GM19099 (cell line): ENCODE measurements around the gene ZNF609.

Source experiments
- POLR2A ChIP-seq: IDR thresholded peaks from 3 replicates; pipeline ENCODE4 v1.6.1; 2011; ENCODE audit warnings: low read depth; ENCODE audit not compliant: insufficient read length; ENCODE audit errors: extremely low read depth

ZNF609 gene

GRCh38 chr15:64634576-64635498 is 174.5 kb downstream of the ZNF609 start:
- no peak for TF ChIP-seq POLR2A

GRCh38 chr15:64635499-64636495 is 175.4 kb downstream of the ZNF609 start:
- no peak for TF ChIP-seq POLR2A

- TF ChIP-seq POLR2A: no peak
Measured at GRCh38 chr15:64636556-64636955, 176.2 kb downstream of the ZNF609 start.

- no peak for TF ChIP-seq POLR2A
Measured at GRCh38 chr15:64637412-64637811, 177.0 kb downstream of the ZNF609 start.

GRCh38 chr15:64640146-64640871 is 179.9 kb downstream of the ZNF609 start:
- TF ChIP-seq POLR2A: no peak

- TF ChIP-seq POLR2A: no peak
Measured at GRCh38 chr15:64642875-64643274, 182.5 kb downstream of the ZNF609 start.

GRCh38 chr15:64643685-64644084 is 183.3 kb downstream of the ZNF609 start:
- TF ChIP-seq POLR2A: no peak

- no peak for TF ChIP-seq POLR2A
Measured at GRCh38 chr15:64645995-64646394, 185.6 kb downstream of the ZNF609 start.

GRCh38 chr15:64647367-64647766 is 187.0 kb downstream of the ZNF609 start:
- TF ChIP-seq POLR2A: no peak

- TF ChIP-seq POLR2A: no peak
Measured at GRCh38 chr15:64650552-64650951, 190.2 kb downstream of the ZNF609 start.

GRCh38 chr15:64651601-64652191 is 191.3 kb downstream of the ZNF609 start:
- TF ChIP-seq POLR2A: no peak

- TF ChIP-seq POLR2A: no peak
Measured at GRCh38 chr15:64653757-64654156, 193.4 kb downstream of the ZNF609 start.

- TF ChIP-seq POLR2A: no peak
Measured at GRCh38 chr15:64656508-64656907, 196.1 kb downstream of the ZNF609 start.

- TF ChIP-seq POLR2A: no peak
Measured at GRCh38 chr15:64665179-64665578, 204.8 kb downstream of the ZNF609 start.

GRCh38 chr15:64667736-64668161 is 207.4 kb downstream of the ZNF609 start:
- no peak for TF ChIP-seq POLR2A

- TF ChIP-seq POLR2A: no peak
Measured at GRCh38 chr15:64673866-64674265, 213.5 kb downstream of the ZNF609 start.
